Epidermal melanocyte (primary cell): ENCODE measurements around the gene TMEM30B.
"Not testable (repeated sequence)": the region's sequence is repeated elsewhere in the genome, so short reads cannot be mapped to it uniquely, and the experiment has no call there.

Experiments
- DNase-seq: peaks from one replicate; pipeline ENCODE4 v3.0.0; 2011; ENCODE audit warnings: low spot score; ENCODE audit not compliant: insufficient read length

The TMEM30B gene, protein sequence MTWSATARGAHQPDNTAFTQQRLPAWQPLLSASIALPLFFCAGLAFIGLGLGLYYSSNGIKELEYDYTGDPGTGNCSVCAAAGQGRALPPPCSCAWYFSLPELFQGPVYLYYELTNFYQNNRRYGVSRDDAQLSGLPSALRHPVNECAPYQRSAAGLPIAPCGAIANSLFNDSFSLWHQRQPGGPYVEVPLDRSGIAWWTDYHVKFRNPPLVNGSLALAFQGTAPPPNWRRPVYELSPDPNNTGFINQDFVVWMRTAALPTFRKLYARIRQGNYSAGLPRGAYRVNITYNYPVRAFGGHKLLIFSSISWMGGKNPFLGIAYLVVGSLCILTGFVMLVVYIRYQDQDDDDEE

DNA sequence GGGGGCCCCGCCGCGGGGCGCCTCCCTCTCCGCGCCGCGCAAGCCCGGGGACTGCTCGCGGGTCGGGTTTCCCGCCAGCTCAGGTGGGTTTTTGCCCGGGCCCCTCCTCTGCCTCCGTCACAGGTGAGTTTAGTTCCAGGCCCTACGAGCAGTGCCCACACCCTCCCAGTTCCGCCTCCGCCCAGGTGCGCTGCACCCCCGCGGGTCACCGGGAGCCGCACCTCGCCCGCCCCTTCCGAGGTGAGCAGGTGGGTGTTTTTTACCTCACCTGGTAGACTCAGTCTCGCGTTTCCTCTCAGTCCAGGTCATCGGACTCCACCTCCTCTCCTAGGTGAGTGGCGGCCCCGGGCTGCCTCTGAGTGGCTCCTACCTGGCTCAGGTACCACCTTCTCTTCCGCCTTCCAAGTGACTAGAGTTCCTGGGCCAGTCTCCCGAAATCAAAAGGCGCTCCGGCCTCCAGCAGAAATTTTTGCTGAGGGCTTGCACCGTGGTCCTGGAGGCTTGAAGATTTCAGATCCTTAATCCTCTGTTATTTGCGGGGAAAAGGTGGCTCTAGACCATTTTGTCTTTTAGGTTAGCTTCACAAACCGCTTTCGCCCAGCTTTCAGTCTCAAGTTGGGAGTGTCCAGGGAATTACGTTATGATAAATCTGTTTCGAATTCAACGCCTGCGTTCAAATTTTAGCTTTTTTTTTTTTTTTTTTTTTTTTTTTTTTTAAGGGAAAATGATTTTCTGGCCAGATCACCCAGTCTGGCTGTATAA lies at the start of gene TMEM30B:
Gene TMEM30B, minus strand, starts transcription at position 153 of the 762 bp plus-strand sequence. CDS start 191 bp downstream, outside the sequence.
- no peak for DNase-seq

DNA sequence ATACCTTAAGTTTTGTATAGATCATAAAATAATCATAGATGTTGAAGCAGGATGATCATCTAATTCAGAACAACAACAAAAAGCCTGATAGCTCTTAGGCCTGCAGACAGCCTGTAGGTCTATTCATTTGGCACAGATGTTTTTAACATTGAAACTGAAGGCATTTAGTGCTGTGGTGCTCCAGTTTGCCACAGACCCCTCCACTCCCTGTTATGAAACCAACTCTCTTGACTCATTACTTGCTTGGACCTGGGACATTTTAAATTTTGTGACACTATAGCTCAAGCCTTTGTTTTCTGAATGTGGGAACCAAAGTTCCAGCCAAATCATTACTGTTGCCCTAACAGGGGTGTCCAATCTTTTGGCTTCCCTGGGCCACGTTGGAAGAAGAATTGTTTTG lies 49.4 kb upstream of the TMEM30B start:
- no peak for DNase-seq

DNA sequence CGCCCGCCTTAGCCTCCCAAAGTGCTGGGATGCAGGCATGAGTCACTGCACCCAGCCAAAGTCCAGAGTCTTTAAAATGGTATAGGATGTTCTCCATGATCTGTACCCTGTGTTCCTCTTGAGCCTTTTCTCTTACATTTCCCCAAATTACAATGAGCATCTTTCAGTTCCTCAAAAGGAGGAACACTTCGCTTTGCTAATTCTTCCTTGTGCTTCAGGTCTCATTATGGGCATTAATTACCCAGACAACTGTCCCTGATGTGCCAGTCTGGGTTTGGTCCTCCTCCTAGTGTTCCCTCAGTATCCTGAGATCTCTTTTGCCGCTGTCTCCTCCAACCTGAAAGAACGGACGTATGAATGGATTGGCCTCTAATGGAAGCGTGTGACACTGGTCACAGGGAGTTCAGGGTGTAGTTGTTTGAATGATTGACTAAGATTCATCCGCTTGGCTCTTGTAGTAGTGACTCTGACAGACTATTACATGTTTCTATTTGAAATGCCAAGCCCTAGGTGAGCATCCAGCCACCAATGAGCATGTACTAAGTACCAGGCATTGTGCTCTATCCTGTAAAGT lies 48.4 kb upstream of the TMEM30B start:
- DNase-seq, result no peak

DNA sequence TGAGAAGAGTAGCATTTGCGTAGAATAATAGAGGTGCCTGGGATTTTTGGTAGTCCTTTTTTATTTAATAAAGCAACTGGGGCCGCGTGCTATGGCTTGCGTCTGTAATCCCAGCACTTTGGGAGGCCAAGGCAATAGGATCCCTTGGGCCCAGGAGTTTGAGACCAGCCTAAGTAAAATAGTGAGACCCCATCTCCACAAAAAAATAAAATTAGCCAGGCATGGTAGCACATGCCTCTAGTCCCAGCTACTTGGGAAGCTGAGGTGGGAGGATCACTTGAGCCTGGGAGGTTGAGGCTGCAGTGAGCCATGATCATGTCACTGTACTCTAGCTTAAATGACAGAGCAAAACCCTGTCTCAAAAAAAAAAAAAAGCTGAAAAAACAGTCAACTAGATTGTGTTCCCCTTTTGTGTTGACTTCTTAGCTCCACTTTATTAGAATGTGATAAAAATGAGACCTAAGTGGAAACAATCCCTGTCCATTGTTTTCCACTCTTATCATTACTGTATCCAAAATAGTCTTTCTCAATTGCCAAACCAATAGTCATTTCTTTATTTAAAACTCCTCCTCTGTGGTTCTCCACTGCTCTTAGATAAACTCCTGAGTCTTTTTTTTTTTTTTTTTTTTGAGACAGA lies 47.6 kb upstream of the TMEM30B start:
- DNase-seq, result no peak

DNA sequence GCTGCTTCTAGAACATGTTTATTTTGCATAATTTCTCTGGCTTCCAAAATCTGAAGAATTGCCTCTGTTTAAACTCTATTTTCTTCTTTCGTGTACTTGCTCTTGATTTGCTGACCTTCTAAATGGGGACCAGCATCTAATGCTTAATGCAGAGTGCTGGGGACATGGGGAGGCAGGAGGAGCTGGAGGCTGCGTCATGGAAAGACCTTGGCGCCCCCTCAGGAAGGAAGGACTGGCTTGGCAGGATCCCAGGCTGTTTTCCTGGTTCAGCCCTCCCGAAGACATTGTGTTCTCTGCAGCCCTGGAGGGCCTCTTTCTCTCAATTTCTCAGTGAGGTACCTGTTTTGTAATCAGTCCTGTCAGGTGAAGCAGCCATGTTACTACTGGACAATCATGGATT lies 45.7 kb upstream of the TMEM30B start:
- DNase-seq, result no peak

DNA sequence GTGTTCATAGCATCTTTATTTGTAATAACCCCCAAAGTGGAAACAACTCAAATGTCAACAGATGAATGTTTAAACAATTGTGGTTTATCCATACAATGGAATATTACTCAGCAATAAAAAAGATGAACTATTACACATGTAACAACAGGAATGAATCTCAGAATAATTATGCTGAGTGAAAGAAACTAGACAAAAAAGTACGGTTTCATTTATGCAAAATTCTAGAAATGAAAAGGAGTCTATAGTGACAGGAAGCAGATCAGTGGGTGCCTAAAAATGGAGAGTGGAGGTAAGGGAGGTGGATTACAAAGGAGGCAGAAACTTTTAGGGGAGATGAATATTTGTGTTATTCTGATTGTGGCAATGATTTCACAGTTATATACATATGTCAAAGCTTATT lies 45.0 kb upstream of the TMEM30B start:
- no peak for DNase-seq

DNA sequence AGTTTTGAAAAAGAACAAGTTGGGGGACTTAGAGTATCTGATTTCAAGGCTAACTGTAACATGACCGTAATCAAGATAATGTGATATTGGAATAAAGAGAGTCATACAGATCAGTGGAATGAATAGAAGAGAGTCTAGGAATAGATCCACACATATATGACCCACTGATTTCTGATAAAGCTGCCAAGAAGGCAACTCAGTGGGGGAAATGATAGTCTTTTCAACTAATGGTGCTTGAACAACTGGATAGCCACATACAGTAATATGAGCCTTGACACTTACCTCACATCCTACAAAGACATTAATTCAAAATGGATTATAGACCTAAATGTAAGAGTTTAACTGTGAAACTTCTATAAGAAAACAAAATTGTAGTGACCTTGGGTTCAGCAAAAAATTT lies 44.0 kb upstream of the TMEM30B start:
- no peak for DNase-seq

DNA sequence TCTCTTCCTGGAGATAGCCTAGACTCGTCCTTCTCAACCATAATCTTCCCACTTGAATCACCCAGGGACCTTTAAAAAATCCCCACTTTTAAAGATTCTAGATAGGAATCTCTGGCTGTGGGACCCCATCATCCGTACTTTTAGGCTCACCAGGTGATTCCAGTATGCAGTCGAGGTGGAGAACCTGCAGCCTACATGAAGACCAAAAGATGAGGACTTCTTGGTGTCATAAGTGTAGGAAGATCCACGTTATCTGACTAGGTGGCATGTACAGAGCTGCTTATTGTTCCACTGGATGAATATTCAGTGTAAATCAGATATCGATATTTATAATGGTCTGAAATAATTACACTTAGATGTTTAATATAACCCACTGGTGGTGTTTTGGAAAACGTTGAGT lies 42.8 kb upstream of the TMEM30B start:
- DNase-seq, result no peak

DNA sequence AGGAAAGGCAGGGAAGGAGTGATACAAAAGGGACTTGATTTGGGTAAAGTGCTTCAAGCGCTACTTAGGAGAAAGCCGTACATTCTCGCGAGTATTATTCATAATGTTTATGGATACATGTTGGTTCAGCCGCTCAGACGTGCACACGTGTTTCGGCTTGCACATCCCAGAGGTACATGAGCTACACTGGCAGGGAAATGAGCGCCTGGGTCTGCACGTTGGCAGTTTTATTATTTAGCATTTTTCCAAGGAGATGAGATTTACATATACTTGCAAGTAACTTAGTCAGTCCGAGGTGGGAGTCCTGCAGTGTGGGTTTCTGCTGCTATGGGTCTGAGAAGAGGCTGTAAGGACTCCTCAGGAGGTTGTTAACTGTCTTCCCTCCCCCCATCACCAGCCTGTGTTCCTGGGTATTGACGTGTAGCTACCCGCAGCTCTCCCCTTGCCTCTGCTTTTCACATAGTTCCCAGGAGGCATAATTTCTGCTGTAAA lies 41.7 kb upstream of the TMEM30B start:
- DNase-seq, result no peak

DNA sequence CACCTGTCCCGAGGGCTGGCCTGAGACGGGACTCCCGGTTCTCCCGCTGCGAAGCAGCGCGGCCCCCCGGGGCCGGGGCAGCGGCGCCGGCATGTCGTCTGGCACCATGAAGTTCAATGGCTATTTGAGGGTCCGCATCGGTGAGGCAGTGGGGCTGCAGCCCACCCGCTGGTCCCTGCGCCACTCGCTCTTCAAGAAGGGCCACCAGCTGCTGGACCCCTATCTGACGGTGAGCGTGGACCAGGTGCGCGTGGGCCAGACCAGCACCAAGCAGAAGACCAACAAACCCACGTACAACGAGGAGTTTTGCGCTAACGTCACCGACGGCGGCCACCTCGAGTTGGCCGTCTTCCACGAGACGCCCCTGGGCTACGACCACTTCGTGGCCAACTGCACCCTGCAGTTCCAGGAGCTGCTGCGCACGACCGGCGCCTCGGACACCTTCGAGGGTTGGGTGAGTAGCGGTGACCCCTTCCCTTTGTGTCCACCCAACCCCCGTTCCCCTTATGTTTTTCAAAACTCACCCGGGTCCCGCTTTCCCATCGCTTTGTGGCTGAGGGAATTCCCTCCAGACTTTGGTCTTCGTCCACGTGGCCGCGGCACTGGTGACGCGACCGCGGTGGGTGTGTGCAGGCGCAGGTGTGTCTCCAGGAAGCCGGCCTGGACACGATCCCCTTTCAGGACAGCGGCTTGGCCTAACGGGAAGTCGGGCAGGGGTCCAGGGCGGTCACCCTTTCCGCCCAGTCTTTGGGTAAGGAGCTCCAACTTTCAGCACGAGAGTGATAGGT lies 41.1 kb upstream of the TMEM30B start:
- no peak for DNase-seq

DNA sequence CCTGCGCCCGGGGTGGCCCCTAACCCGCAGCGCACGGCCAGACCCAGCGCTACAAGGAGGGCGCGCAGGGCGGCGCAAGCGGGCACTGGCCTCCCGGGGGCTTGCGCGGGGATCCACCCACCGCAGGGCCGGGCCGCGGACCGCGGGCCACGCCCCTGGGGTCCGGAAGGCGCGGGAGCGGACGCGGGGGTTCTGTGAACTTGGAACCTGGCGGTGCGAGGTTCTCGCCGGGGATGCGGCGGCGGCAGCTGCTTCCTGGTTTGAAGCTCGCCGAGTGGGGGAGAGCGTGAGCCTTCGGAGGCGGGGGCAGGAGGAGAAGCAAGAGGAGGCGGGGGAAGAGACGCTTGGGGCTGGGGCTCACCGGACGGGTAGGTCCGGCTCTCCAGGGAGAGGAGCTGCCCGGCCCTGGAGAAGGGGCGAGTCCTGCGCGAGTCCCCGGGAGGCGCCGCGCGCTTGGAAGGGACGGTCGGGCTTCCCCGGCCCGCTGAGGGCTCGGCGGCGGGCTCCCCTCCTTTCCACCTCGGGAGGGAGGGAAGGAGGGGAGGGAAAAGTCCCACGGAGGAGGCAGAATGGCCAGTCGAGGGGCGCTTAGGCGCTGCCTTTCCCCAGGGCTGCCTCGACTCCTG lies 40.4 kb upstream of the TMEM30B start, which contains the start of gene PRKCH:
Gene PRKCH, plus strand, starts transcription at position 195 of the 626 bp plus-strand sequence. CDS start 523 bp downstream, outside the sequence.
- peak; percentile 40 for DNase-seq

DNA sequence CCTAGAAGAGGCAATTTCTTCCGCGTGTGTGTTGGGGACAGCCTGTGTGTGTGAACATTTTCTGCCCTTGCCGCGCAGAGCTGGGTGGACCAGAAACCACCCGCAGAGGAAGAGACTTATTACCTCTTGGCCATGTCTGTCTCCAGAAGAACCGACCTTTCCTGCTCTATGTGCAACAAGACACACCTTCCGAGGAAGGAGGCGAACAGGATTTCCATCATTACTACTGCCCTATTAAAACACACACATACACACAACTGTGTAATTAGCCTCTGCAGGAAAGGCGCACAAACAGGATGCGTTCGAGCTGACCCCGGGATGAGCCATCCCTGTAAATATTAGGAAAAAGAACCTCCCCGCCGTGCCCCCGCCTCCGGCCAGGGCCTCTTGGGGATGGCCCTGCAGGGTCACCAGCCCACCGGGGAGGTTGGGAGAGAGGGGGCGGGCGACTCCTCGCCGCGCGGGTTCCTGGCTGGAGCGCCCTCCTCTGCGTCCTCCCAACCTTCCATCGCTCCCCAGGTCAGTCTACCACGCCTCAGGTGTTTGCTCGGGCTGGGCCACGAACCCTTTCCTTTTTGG lies 39.8 kb upstream of the TMEM30B start:
- no peak for DNase-seq

DNA sequence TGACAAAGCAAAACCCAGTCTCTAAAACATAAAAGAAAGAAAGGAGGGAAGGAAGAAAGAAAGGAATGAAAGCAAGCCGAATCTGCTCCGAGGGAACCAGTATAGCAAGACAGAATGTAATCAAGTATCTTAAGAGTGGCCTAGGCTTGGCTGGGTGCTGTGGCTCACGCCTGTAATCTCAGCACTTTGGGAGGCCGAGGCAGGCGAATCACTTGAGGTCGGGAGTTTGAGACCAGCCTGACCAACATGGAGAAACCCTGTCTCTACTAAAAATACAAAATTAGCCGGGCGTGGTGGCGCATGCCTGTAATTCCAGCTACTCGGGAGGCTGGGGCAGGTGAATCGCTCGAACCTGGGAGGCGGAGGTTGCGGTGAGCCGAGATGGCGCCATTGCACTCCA lies 39.0 kb upstream of the TMEM30B start:
- not testable (repeated sequence) for DNase-seq

DNA sequence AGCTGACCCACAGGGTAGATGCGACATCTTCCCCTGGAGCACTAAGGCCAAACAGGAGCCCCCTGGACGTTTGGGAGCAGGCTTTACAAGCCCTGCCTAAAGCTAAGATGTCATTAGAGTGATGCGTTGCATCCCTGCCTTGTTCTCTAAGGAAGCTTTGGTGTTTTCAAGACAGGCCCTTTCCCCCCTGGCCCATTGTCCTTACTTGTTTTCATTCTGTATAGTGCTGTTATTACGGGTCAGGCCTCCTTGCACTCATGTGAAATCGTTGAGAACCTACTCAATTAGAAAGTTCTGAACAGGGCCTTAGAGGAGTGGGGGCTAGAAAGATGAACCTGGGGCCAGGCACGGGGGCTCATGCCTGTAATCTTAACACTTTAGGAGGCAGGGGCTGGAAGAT lies 38.6 kb upstream of the TMEM30B start:
- DNase-seq, result no peak

DNA sequence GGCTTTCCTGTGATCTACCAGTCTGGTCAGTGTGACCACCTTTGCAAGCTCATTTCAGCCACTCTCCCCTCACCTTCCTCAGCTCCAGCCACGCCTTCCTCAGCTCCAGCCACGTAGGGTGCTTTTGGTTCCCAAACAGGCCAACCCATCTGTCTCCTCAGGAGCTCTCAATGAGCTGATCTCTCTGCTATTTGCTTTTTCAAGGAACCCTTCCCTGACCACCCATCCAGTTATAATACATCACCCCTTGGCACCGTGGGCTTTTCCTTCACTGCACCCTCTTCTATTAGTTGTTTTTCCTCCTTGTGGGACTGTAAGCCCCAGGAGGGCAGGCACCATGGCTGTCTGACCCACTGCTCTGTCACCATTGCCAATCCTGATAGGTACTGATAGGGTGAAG lies 37.9 kb upstream of the TMEM30B start:
- DNase-seq, result no peak

DNA sequence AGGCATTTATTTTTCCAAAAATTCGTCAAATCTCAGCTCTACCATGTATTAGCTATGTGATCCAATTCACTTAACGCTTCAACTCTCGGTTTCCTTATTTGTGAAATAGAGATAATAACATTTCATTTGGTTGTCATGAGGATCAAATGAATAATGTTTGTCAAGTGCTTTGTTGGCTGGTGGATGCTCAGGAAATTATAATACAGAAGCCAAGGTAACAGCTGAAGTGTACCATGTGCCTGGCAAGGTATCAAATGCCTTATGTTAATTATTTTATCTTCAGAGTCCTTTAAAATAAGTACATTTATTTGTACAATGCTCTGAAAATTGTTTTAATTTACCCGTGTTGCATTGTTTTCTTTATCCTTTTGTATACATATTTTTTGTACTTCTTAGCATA lies 34.2 kb upstream of the TMEM30B start:
- no peak for DNase-seq

DNA sequence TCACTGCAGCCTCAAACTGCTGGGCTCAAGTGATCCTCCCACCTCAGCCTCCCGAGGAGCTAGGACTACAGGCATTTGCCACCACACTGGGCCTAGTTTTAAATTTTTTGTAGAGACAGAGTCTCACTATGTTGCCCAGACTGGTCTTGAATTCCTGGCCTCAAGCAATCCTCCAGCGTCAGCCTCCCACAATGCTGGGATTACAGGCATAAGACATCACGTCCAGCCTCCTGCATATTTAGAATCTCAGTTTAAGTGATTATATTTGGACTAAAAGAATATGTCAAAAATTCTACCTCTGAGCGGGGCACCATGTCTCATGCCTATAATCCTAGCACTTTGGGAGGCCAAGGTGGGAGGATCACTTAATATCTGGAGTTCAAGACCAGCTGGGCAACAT lies 27.6 kb upstream of the TMEM30B start:
- DNase-seq, result not testable (repeated sequence)

DNA sequence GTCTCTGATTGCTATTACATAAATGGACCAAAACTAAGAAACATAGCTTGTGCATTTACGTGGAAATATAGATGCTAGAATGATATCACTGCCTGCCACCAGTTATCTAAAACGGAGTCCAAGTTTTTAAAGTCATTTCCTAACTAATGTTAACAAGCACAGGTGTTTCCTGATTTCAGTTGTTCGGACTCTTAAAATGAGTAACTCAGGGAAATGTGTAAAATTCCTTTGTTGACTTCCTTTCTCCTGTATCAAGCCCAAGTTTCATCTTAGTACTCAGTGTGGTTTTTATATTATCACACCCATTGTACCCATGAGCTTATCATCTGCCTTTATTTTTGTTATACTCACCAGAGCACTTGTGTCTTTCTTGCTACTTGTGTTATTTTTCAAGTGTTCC lies 27.1 kb upstream of the TMEM30B start:
- DNase-seq, result no peak

DNA sequence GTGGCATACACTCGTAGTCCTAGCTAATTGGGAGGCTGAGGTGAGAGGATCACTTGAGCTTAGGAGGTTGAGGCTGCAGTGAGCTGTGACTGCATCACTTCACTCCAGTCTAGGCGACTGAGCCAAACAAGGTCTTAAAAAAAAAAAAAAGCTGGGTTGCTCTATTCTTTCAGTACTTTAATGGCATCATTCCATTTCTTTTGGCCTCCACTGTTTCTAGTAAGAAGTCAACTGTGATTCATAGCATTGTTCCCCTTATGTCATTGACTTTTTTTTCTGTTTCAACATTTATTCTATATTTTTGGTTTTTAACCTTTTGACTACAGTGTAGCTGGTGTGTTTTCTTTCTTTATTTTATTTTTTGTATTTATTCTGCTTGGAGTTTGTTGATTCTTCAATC lies 23.6 kb upstream of the TMEM30B start:
- DNase-seq, result no peak

DNA sequence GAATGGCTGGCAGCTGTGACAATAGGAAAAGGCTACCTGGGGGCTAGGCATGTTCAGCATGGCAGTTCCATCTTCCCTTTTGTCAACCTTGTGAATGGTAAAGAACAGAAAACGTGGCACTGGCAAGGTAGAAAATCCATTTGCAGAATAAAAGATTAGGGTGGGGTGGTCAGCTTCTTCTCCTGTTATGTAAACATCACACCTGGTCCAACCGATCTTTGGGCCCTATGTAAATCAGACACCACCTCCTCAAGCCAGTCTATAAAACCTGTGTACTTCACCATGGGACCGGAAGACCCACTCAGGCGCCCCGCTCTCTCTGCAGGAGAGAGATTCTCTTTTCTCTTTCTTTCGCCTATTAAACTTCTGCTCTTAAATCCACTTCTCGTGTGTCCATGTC lies 19.6 kb upstream of the TMEM30B start:
- no peak for DNase-seq
